OCI-LY1 (cell line): ENCODE data around the gene OR4F6.

ENCODE experiments used
- H2AFZ ChIP-seq: fragments of 200-600 bp; sonication (generic), shearing (Covaris generic); 2 replicates; pipeline ENCODE4 v1.6.0; 2014; ENCODE audit warnings: antibody characterized with exemption, mild to moderate bottlenecking, low read length
- H3F3A ChIP-seq: fragments of 200-600 bp; sonication (generic), shearing (Covaris generic); 2 replicates; pipeline ENCODE4 v1.6.0; 2014; ENCODE audit warnings: mild to moderate bottlenecking, antibody characterized with exemption, low read length, moderate library complexity; ENCODE audit not compliant: insufficient read depth
- H3K27ac ChIP-seq: fragments of 200-600 bp; sonication (generic); 2 replicates; pipeline ENCODE4 v1.5.1; 2014; ENCODE audit warnings: low read length, mixed run types, mild to moderate bottlenecking, low read depth; ENCODE audit not compliant: poor library complexity, severe bottlenecking
- H3K27me3 ChIP-seq: fragments of 200-600 bp; sonication (generic); 2 replicates; pipeline ENCODE4 v1.6.0; 2014; ENCODE audit warnings: antibody characterized with exemption, mild to moderate bottlenecking, low read length, moderate library complexity; ENCODE audit not compliant: insufficient read depth
- H3K36me3 ChIP-seq: fragments of 200-600 bp; sonication (generic); 2 replicates; pipeline ENCODE4 v1.6.1; 2014; ENCODE audit warnings: mild to moderate bottlenecking, antibody characterized with exemption, low read length, moderate library complexity, mixed read lengths; ENCODE audit not compliant: insufficient read depth
- H3K4me1 ChIP-seq: fragments of 200-600 bp; sonication (generic); 2 replicates; pipeline ENCODE4 v1.5.1; 2014; ENCODE audit warnings: mild to moderate bottlenecking, low read length, moderate library complexity; ENCODE audit not compliant: insufficient read depth, severe bottlenecking
- H3K4me2 ChIP-seq: fragments of 200-600 bp; sonication (generic), shearing (Covaris generic); 2 replicates; pipeline ENCODE4 v1.6.1; 2014; ENCODE audit warnings: low read length
- H3K4me3 ChIP-seq: fragments of 200-600 bp; sonication (generic); 2 replicates; pipeline ENCODE4 v1.5.1; 2014; ENCODE audit warnings: low read length, low read depth, mild to moderate bottlenecking, mixed read lengths; ENCODE audit not compliant: poor library complexity, severe bottlenecking
- H3K79me2 ChIP-seq: fragments of 200-600 bp; shearing (Covaris generic); 2 replicates; pipeline ENCODE4 v1.6.1; 2016; ENCODE audit warnings: mixed run types, low read length, mixed read lengths; ENCODE audit not compliant: insufficient read depth
- H3K9ac ChIP-seq: fragments of 200-600 bp; sonication (generic), shearing (Covaris generic); 2 replicates; pipeline ENCODE4 v1.6.1; 2014; ENCODE audit warnings: mild to moderate bottlenecking, low read length, mixed read lengths
- H3K9me2 ChIP-seq: fragments of 200-600 bp; sonication (generic), shearing (Covaris generic); 2 replicates; pipeline ENCODE4 v1.6.1; 2014; ENCODE audit warnings: low read depth, mild to moderate bottlenecking, low read length, mixed read lengths
- H3K9me3 ChIP-seq: fragments of 200-600 bp; shearing (Covaris generic); 2 replicates; pipeline ENCODE4 v1.6.1; 2014; ENCODE audit warnings: low read length, mixed read lengths
- H4K20me1 ChIP-seq: fragments of 200-600 bp; sonication (generic), shearing (Covaris generic); 2 replicates; pipeline ENCODE4 v1.6.0; 2016; ENCODE audit warnings: mild to moderate bottlenecking, low read length; ENCODE audit not compliant: insufficient read depth
- CTCF ChIP-seq: fragments of 200-600 bp; sonication (generic), shearing (Covaris generic); IDR thresholded peaks from 2 replicates; pipeline ENCODE4 v1.5.1; 2017; ENCODE audit warnings: mild to moderate bottlenecking, antibody characterized with exemption, low read length, moderate library complexity, mixed read lengths
- EZH2 ChIP-seq: fragments of 200-600 bp; sonication (generic), shearing (Covaris generic); IDR thresholded peaks from 2 replicates; pipeline ENCODE4 v1.8.0; 2017; ENCODE audit warnings: borderline replicate concordance, mixed run types, mild to moderate bottlenecking, antibody characterized with exemption, low read length, moderate library complexity, mixed read lengths

The OR4F6 gene

DNA sequence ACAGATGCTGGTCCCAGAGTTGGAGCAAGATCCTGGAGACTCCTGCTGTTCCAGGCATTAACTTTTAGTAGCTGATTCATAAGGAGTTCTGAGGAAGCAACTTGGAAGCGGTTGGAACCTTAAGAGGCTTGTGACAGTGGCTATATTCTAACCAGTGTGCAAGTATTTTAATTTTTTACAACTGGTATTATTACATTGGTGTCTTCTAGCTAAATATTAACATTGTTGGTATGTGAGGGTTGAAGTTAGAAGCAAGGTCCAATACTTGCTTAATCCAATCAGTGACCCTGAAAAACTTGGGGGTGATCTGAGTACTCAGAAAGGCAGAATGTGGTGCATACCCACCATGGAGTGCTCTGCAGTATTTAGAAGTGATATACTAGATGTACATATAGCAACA is 7.1 kb downstream of the OR4F6 start:
- Histone ChIP-seq H3K79me2 (no peaks in the 10 kb centered on the region), H3K4me1 (no peaks in the 10 kb centered on the region), H3K27me3 (no peaks in the 10 kb centered on the region), H3K4me2 (no peak overlapping the region), H4K20me1 (no peaks in the 10 kb centered on the region), H2AFZ (no peak overlapping the region), H3K27ac (no peak overlapping the region), H3K9me3 (no peaks in the 10 kb centered on the region), H3F3A (no peaks in the 10 kb centered on the region), H3K4me3 (no peak overlapping the region), H3K9me2 (no peaks in the 10 kb centered on the region), H3K36me3 (no peaks in the 10 kb centered on the region), H3K9ac (no peak overlapping the region)
- TF ChIP-seq EZH2: no peak
- no peak for TF ChIP-seq CTCF

DNA sequence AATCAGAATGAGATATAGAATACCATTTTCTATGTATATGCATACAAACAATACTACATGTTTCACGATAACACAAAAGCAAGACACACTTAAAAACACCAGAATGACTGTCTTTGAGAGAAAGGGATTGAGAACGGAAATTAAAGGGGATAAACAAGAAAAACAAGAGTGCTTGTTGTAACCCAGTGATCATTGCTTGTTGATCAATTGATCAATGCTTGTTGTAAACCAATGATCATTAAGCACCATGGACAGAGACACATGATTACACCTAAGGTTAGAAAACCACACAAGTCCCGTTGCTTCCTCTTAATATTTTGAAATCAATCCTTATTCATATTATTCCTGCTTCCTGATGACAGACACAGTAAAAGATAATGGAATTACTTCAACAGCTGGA is 7.6 kb downstream of the OR4F6 start:
- H3K4me2 ChIP-seq: no peak overlapping the region
- no peaks in the 10 kb centered on the region for H3K9me2 ChIP-seq
- TF ChIP-seq CTCF (no peak), EZH2 (no peak)
- no peaks in the 10 kb centered on the region for H3F3A ChIP-seq
- no peaks in the 10 kb centered on the region for H3K79me2 ChIP-seq
- H3K9ac ChIP-seq: no peak overlapping the region
- H3K4me3 ChIP-seq: no peak overlapping the region
- H3K9me3 ChIP-seq: no peaks in the 10 kb centered on the region
- H3K27me3 ChIP-seq: no peaks in the 10 kb centered on the region
- no peak overlapping the region for H2AFZ ChIP-seq
- H3K4me1 ChIP-seq: no peaks in the 10 kb centered on the region
- no peaks in the 10 kb centered on the region for H3K36me3 ChIP-seq
- no peaks in the 10 kb centered on the region for H4K20me1 ChIP-seq
- no peak overlapping the region for H3K27ac ChIP-seq

- Histone ChIP-seq H3K27me3 (no peaks in the 10 kb centered on the region), H3K4me2 (no peak within 1 kb of the TSS), H3K9me2 (no peaks in the 10 kb centered on the region), H3K9me3 (no peaks in the 10 kb centered on the region), H4K20me1 (no peaks in the 10 kb centered on the region), H3K9ac (no peak within 1 kb of the TSS), H3K4me1 (no peaks in the 10 kb centered on the region), H3K36me3 (no peaks in the 10 kb centered on the region), H2AFZ (no peak within 1 kb of the TSS), H3F3A (no peaks in the 10 kb centered on the region), H3K4me3 (no peak within 1 kb of the TSS), H3K79me2 (no peaks in the 10 kb centered on the region), H3K27ac (no peak within 1 kb of the TSS)
- TF ChIP-seq CTCF: no peak
- TF ChIP-seq EZH2: no peak
Observed at GRCh38 chr15:101811902-101812301, 8.6 kb downstream of the OR4F6 start, which contains the start of gene OR4F15. Gene OR4F15, plus strand, starts transcription at chr15:101812202. Its CDS starts 5,985 bp downstream, at chr15:101818187.
